GM19043 (cell line): Measurements from ENCODE around the gene LMF2.

Experiments
- ATAC-seq: cut with Tn5 transposase; IDR thresholded peaks from one replicate; pipeline ENCODE4 v1.9.1; 2021; ENCODE audit warnings: low read depth; ENCODE audit not compliant: unreplicated experiment

Gene LMF2

DNA sequence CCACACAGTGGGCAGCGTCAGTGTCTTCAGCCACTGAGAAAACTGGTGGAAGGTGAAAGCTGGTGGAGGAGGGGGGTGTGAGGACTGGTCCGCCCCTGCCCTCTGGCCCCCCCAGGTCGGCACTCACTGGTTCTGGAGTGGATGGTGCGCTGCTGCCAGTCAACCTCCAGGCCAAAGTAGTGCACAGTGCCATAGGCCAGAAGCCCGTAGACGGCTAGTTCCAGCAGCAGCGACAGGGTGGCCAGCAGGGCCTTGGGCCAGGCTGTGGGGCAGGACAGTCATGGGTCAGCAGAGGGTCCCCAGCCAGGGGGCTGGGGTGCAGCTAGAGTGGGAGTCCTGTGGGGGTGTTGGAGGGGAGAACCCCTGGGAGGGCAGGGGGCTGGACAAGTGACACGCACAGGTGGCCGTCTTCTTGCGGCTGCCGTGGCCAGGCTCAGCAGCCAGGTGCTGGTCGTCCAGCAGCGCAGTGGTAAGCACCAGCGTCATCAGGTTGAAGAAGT is 2.2 kb downstream of the LMF2 start:
- ATAC-seq, result no peak

DNA sequence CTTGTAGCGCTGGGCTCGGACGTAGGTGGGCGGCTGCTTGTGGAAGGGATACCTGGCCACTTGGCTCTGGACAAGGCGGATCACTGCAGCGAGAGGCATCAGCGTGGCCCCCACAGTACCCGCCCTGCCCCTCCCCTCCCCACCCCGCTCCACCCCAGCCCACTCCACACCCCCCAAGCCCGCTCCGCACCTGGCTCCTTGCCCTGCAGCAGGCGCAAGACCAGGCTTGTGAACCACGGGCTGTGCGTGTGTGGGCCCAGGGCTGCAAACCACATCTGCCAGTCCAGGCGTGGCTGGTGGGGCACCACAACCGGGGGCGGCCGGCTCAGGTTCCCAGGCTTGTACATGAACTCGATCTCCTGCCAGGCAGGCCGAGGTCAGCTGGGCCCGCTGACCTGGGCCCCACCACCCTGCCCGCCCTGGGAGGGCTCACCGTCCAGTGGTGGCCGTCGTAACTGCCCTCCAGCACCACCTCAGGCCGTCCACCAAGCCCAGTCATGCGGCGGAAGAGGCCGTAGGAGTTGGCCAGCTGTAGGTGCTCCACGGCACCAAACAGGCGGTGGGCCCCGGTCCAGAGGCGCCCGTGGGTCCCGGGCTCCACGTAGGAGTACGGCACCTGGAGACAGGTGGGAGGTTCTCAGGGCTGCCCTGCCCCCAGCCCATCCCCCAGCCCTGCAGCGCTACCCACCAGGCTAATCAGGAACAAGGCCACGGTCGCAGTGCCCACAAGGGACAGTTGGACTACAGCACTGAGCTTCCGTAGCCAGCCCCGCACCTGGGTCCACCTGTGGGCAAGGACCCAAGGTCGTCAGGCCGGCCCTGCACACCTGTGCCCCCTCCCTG is 2.9 kb downstream of the LMF2 start:
- no peak for ATAC-seq

DNA sequence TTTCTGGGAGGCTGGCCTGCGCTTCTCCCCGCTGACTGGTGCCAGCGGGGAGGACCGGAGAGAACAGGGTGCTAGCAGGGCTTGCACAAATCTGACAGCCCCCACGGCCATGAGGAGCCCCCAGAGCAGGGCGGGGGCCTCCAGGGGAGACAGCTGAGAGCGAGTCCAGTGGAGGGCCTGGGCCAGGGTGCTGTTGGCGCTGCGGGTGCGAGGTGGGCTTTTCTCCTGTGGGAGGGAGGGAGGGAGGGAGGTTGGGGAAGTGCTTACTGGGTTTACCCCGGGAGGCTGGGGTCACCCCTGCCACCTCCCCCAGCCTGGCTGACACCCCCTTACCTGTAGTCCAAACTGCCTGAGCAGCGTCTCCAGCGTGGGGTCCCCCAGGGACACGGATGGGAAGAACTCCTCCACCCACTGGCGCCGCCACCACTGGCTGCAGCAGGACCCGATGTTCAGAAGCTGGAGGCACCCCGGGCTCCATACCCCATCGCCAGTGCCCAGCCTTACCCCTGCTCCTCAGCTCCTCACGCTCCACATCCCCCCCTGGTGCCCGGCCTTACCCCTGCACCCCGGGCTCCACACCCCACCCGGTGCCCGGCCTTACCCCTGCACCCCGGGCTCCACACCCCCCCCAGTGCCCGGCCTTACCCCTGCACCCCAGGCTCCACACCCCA is 3.9 kb downstream of the LMF2 start:
- no peak for ATAC-seq

DNA sequence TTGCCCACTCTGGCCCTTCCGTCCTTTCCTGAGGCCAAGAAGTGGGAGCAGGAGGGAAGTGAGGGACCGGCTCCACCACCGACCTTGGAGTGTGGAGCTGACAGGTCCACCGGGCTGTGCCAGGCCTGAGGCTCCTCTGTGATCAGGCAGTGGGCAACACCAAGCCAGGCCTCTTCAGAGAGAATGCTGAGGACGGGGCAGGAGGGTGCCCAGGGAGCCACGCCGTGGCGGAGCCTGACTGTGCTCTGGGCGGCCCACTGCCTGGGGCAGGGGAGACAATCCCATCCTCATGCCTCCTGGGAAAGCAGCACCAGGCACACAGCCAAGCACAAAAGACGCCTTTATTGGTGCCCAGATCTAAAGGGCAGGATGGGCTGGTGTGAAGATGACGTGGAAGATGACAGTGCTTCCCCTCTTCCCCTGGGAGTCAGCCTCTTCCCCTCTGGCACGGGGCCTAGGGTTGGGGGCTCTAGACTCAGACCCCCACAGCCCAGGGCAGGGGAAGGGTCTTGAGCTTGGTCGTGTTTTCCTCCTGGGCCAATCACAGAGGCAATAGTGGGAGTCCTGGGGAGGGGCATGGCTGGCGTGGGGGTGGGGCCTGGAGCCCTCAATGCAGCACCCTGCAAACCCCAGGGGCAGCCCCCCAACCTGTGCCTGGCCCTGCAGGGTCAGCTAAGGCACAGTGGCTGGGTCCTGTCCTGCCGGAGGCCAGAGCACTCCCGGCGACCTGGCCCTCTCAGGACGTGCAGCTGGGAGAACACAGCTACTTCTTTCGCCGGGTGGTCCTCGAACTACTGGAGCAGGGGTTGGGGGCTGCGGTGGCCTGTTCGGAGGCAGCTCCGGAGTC is 4.7 kb downstream of the LMF2 start:
- ATAC-seq, result no peak

DNA sequence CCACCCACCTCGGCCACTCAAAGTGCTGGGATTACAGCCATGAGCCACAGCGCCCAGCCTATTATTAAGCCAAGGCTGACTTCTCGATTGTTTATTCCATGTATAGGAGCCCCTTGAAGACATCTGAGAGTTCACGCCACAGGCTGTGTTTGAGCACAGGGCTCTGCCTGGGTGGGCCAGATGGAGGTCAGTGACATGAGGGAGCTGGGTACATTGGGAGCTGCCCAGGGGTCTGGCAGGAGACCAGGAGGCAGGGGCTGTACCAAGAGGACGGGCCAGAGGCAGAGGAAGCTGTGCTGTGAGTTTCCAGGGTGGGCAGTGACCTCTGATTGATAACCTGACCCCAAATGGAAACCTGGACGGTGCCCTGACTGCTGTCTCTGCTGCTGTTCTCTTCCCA is 5.4 kb downstream of the LMF2 start:
- no peak for ATAC-seq

DNA sequence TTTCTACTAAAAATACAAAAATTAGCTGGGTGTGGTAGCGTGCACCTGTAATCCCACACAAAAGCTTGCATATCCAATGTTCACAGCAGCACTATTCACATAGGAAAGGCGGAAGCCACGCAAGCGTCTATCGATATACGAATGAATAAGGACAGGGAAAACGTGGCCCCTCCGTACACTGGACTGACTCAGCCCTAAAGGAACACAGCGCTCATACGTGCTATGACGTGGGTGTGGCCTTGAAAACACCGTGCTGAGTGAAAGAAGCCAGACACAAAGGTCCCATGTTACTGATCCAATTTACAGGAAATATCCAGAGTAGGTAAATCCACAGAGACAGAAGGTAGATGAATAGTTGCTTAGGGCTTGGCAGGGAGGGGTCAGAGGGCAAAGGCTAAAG is 7.0 kb downstream of the LMF2 start:
- ATAC-seq, result no peak

DNA sequence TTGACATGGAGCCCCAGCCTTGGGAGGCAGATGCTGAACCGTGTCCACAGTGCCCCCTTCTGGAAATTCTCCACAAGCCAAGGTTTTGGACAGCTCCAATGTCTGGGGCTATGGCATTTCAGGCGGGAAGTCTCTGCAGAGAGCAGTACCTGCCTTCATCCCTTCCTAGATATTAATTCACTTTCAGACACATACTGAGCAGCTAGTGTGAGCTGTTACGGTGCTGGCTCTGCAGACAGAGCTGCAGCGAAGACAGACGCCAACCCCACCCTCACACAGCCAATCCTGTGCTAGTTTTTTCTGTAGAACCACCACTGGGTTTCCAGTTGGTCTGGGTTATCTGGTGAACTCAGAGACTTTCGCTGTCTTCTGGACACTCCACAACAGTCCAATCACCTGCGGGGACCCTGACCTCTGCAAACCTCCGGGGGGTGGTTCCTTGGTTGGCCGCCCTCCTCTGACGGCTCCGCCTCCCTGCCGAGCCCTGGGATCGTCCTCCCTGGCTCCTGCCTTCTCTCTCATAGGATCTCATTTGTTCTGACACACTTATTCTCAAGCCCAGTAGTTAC is 9.1 kb downstream of the LMF2 start:
- ATAC-seq, result no peak

DNA sequence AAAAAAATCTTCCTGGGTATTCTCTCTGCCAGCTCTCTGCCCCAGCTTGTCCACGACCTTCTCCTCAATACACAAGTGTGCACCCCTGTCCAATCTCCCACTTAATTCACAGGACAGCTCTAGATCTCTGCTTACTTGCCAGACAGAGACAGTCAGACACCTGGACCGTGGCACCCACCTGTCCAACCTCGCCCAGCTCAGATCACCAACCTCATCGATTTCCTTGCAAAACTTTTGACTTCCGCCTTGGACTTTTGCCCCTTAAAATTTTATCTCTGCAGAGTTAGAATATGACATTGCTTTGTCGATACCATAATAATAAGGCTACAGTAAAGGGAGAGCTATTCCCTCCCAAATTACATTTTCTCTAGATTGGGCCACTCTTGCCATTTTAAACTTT is 10.4 kb downstream of the LMF2 start:
- ATAC-seq, result no peak

DNA sequence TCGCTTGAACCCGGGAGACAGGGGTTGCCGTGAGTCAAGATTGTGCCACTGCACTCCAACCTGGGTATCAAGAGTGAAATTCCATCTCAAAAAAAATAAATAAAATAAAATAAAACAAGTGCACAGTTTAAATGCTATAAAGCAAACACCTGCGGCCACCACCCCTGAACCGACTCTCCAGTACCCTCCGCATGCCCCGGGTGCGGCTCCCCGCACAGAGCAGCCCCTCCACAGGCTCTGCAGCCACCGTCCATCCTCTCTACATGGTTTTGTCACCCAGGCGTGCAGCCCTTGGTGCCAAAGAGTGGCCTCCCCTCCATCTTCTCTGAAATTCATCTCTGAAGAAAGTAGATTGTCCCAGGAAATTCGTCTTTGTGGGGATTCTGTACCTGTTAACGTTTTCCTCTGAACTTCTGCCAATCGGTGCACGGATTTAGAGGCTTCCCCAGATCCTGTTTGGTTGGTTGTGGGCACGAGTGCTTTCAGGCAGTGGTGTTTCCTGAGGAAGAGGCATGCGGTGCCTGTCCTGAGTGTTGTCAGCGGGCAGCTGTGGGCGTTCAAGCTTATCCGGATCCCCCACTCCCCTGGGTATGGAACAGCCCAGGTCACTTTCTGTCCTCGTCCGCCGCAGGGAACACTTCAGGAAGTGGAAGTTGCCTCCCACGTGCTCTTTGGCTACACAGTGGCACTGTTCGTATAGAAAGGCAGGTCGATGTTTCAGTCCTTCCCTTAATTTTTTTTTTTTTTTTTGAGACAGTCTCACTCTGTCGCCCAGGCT is 16.8 kb downstream of the LMF2 start:
- ATAC-seq, result no peak

DNA sequence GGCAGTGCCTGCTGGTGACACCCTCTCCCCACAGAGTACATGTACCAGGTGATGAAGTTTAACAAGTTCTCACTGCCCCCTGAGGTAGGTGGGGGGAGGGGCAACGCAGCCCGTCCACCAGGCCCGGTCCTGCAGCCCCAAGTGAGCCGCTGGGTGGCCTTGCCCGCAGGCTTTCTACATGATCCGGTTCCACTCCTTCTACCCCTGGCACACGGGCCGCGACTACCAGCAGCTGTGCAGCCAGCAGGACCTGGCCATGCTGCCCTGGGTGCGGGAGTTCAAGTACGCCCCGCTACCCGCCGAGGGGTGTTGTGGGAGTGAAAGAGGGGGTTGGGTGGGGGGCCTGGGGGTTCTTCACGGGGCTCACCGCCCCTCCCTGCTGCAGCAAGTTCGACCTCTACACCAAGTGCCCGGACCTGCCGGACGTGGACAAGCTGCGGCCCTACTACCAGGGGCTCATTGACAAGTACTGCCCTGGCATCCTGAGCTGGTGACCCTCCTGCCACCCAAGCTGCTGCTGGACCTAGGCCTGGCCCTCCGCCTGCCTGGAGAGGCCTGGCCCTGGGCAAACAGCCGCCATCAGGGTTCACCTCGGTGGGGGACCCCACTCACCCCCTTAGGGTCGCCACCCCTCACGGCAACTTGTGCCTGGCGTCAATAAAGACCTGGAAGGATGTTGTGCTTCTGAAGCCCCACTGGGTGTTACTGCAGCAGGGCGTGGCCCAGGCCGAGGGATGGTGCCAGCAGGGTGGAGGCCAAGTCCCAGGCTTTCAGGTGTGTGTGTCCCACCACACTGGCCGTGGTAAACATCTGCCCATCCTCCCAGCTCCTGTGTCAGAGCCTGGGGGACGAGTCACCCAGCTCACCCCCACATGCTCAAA is 17.9 kb downstream of the LMF2 start:
- ATAC-seq, result no peak

DNA sequence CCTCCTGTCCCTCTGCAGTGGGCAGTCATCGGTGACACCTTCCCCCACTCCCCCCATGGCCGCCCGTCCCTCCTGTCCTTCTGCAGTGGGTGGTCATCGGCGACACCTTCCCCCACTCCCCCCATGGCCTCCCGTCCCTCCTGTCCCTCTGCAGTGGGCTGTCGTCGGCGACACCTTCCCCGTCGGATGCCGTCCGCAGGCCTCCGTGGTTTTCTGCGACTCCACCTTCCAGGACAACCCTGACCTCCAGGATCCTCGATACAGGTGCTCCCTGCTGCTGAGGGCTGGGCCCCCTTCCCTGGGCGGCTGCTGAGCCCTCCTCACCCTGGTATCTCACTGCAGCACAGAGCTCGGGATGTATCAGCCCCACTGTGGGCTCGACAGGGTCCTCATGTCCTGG is 18.6 kb downstream of the LMF2 start:
- ATAC-seq, result no peak

DNA sequence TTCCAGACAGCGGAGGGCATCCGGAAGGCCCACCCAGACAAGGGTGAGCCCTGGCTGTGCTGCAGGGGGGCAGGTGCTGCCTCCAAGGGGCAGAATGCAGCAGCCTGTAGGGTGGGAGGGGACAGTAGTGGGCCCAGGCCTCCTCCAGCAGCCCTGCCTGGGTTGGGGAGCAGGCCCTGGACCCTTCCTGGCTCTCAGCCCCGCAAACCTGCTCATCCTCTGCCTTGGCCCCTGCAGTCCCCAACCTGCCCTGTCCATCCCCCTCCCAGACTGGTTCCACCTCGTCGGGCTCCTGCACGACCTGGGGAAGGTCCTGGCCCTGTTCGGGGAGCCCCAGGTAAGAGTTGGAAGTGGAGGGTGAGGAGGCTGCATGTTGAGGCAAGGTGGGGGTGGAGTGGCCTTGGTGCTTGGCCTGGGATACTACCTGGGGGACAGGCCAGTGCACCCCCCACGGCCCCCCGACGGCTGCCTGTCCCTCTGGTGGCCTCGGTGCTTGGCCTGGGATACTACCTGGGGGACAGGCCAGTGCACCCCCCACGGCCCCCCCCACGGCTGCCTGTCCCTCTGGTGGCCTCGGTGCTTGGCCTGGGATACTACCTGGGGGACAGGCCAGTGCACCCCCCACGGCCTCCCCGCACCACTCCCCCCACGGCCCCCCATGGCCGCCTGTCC is 19.4 kb downstream of the LMF2 start:
- ATAC-seq, result no peak

DNA sequence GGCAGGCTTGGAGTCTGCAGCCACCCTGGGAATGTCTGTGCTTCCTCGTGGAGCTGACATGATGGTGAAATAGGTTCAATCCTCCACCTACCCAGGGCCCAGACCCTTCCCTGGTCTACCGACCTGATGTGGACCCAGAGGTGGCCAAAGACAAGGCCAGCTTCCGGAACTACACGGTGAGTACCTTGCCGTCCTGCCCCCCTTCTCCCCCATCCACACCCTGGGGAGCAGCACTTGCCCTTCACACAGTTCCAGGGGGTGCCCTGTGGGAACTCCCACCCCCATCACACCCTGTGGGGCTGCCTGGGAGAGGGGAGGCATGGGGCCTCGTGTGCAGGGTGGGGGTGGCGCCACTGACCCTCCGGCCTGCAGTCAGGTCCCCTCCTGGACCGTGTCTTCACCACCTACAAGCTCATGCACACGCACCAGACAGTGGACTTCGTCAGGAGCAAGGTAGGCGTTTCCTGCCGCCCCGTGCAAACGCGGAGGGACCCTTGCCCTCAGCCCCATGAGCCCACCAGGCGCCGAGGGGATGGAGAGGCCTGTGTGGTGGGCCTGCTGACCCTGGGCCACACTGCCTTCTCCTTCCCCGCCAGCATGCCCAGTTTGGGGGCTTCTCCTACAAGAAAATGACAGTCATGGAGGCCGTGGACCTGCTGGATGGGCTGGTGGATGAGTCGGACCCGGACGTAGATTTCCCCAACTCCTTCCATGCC is 20.1 kb downstream of the LMF2 start:
- ATAC-seq, result no peak

DNA sequence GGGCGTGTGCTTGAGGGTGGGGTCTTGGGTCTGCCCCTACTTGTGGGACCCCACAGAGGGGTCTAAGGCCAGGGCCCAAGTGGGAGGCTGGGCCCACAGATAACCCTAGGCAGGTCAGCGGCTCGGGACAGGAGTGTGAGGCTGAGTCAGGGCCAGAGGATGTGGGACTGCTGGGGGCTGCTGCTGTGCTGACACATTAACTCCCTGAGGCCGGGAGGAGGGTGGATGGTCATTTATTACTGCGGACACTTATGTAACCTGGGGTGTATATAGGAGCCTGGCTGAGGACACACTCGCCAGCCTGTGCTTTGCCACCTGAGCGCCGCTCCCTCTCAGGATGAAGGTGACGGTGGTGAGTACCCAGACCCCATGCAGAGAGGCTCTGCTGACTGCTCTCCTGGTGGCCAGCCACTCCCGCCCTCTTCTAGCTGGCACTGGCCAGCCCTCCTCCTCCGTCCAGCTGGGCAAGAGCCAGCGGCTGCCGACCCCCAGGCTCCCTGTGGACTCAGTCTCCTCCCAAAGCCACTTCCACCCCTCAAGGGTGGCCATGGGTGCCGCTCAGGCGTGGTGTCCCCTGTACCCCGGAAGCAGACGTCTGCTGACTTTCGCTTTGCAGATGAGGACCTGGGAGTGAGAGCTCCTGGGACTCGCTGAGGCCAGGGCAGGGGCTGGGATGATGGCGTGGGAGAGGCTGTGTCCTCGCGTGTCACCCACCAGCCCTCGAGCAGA is 20.8 kb downstream of the LMF2 start, which contains the start of gene MIOX:
TSS of gene MIOX (plus strand) at position 299 of the 729 bp plus-strand sequence. CDS start at position 338, 39 bp downstream.
- no peak for ATAC-seq

DNA sequence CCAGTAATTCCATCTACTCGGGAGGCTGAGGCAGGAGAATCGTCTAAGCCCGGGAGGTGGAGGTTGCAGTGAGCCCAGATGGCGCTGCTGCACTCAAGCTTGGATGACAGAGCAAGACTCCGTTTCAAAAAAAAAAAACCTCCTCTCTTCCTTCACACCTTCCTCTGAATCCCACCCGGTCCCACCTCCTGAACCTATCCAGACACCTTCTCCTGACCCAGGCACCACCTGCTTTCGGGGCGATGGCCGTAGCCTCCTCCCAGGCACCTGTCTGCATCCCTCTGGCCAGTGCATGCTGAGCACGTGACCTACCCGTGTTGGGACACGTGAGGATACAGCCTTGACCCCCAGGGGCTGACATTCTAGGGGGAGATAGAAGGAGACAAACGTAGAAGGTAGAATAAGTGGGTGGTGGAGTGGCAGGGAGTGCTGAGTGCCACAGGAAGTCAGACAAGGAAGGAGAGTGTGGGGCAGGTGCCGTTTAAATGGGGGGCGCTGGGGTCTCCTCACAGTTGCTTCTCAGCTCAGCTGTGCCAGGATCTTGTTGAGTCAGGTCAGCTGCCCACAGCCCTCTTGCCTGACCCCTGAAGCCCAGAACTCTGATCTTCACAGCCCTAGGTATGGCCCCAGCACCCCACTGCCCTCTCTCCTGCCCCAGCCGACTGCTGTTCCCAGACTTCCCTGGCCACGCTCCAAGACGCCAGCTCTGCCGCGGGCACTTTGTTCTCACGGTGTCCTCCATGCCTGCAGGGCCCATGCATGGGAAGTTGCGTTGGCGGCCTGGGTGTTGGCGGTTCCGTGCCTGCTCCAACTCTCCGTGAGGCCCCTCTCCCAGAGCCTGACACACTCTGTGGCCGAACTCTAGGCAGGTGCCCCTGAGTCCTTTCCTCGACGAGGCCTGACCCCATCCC is 22.0 kb downstream of the LMF2 start:
- no peak for ATAC-seq
